ENCODE data around the gene STPG2.

GRCh38 chr4:97778174-97778573 lies 365.1 kb downstream of the STPG2 start:
- no peak for TF ChIP-seq ATF2 (IDR thresholded peaks at IDR 0.05; ENCODE audit: low read length)
- no peak for TF ChIP-seq CTCF (IDR thresholded peaks at IDR 0.05 in 2 of 3, conservative IDR thresholded peaks at IDR 0.05 in 1 of 3; ENCODE audit: control insufficient read depth in 2 of 3, extremely low read depth in 1 of 3, insufficient read depth in 1 of 3, low read depth in 3 of 3, low read length in 3 of 3)
- no peak for TF ChIP-seq EZH2 (IDR thresholded peaks at IDR 0.05; ENCODE audit: borderline replicate concordance, control insufficient read depth, low read depth, low read length)
- TF ChIP-seq HCFC1 (IDR thresholded peaks at IDR 0.05; ENCODE audit: low read length), result no peak
- TF ChIP-seq PKNOX1 (IDR thresholded peaks at IDR 0.05), result no peak
- TF ChIP-seq MXI1 (IDR thresholded peaks at IDR 0.05; ENCODE audit: low read depth, low read length), result no peak
- TF ChIP-seq NRF1 (conservative IDR thresholded peaks at IDR 0.05; ENCODE audit: low read depth, low read length), result no peak
- no peak for TF ChIP-seq ZNF274 (IDR thresholded peaks at IDR 0.05; ENCODE audit: insufficient read depth, insufficient read length)
